Hematopoietic multipotent progenitor cell treated with erythropoietin and hydrocortisone succinate and interleukin-3 and kit ligand, for 8 days (in vitro differentiated cells): Measurements from ENCODE around the gene GTF3C2.

ENCODE experiments used
- DNase-seq: peaks from one replicate; pipeline ENCODE4 v3.0.0-alpha.2; 2015

Gene GTF3C2

GRCh38 chr2:27291865-27292264 lies 64.7 kb downstream of the GTF3C2 start:
- DNase-seq, result no peak

GRCh38 chr2:27290549-27290948 lies 66.0 kb downstream of the GTF3C2 start:
- DNase-seq, result no peak

- no peak for DNase-seq
Observed at GRCh38 chr2:27288610-27289009, 68.0 kb downstream of the GTF3C2 start.

- DNase-seq, result no peak
Observed at GRCh38 chr2:27285481-27285880, 71.1 kb downstream of the GTF3C2 start.

- no peak for DNase-seq
Observed at GRCh38 chr2:27284996-27285395, 71.6 kb downstream of the GTF3C2 start.

- no peak for DNase-seq
Observed at GRCh38 chr2:27282892-27283291, 73.7 kb downstream of the GTF3C2 start.

GRCh38 chr2:27281855-27282559 lies 74.6 kb downstream of the GTF3C2 start, which contains the start of gene TRIM54:
Gene TRIM54, plus strand, starts transcription at chr2:27282429. Its CDS starts 303 bp downstream, at chr2:27282732.
- DNase-seq, result no peak

- DNase-seq, result no peak
Observed at GRCh38 chr2:27281442-27281841, 75.1 kb downstream of the GTF3C2 start.

GRCh38 chr2:27280826-27281225 lies 75.7 kb downstream of the GTF3C2 start:
- DNase-seq, result no peak

- DNase-seq, result no peak
Observed at GRCh38 chr2:27278010-27278409, 78.6 kb downstream of the GTF3C2 start.
